Gastrocnemius medialis (tissue), 4 donors: ENCODE data around the gene BMERB1. TPM values are rescaled to one million over a fixed set of nuclear protein-coding genes. Genes with fewer than 3 reads are reported as not detected.

Experiments used
- ATAC-seq, 2 donors: fragments of 150-250 bp; one replicate each; pipeline ENCODE4 v1.9.1; 2016
- DNase-seq, 2 donors: peaks; one replicate each; pipeline ENCODE4 v3.0.0-alpha.2; 2019
- H3K27ac ChIP-seq, 4 donors: fragments of 200-600 bp; sonication (generic); 1 replicate in 1 of 4; 2 replicates in 3 of 4; pipeline ENCODE4 v1.5.1; 2016 to 2018; ENCODE audit warnings: mild to moderate bottlenecking in 2 of 4, moderate library complexity in 1 of 4
- H3K27me3 ChIP-seq, 3 donors: fragments of 200-600 bp; sonication (generic) in 2 of 3; 1 replicate in 1 of 3; 2 replicates in 2 of 3; pipeline versions ENCODE4 v1.5.1 to v1.6.0; 2016 to 2019; ENCODE audit warnings: mild to moderate bottlenecking in 1 of 3, moderate library complexity in 1 of 3
- H3K36me3 ChIP-seq, 2 donors: fragments of 200-600 bp; sonication (generic) in 1 of 2; one replicate each; pipeline ENCODE4 v1.5.1; 2017 to 2018
- H3K4me1 ChIP-seq, 2 donors: fragments of 200-600 bp; sonication (generic) in 1 of 2; one replicate each; pipeline ENCODE4 v1.5.1; 2016 to 2017; ENCODE audit warnings: mild to moderate bottlenecking in 2 of 2
- H3K4me3 ChIP-seq, 4 donors: fragments of 200-600 bp; sonication (generic) in 3 of 4; 1 replicate in 1 of 4; 2 replicates in 3 of 4; pipeline ENCODE4 v1.5.1; 2016 to 2019; ENCODE audit warnings: mild to moderate bottlenecking in 2 of 4
- H3K9me3 ChIP-seq, 3 donors: fragments of 200-600 bp; sonication (generic) in 2 of 3; 1 replicate in 1 of 3; 2 replicates in 2 of 3; pipeline ENCODE4 v1.5.1; 2016 to 2019
- POLR2A ChIP-seq, 2 donors: fragments of 450-650 bp; IDR thresholded peaks; one replicate each; pipeline ENCODE4 v1.6.1; 2017; ENCODE audit warnings: antibody characterized with exemption in 2 of 2, mild to moderate bottlenecking in 2 of 2, moderate library complexity in 2 of 2
- in situ Hi-C, 4 donors: fragments of 200-750 bp; cut with MboI; loops; one replicate each; pipeline versions ENCODE4 v1.15.0 to v1.8.0; 2017; ENCODE audit warnings: low sequenced_read_pairs in 4 of 4
- intact Hi-C: fragments of 100-400 bp; cut with DNase I; formaldehyde crosslinking; loops from one replicate; pipeline ENCODE4 v1.15.1; 2023; ENCODE audit warnings: low total_unique reads
- total RNA-seq, 4 donors: library from RNA; depleted of rRNA; stranded (reverse); fragments of >200 nt; gene quantifications; one replicate each; pipeline versions ENCODE4 v1.1.0 to v1.2.3, GENCODE V29; 2016
- TF ChIP-seq, protein P1 (sequence below), 5 experiments: fragments of 450-650 bp in 3 of 5; fragments of 200-600 bp in 2 of 5; sonication (generic) in 2 of 5; IDR thresholded peaks in 4 of 5; conservative IDR thresholded peaks in 1 of 5; 1 replicate in 4 of 5; 2 replicates in 1 of 5; pipeline ENCODE4 v1.5.1; 2016 to 2019; ENCODE audit warnings: antibody characterized with exemption in 5 of 5, mild to moderate bottlenecking in 3 of 5, moderate library complexity in 3 of 5

The BMERB1 gene
- total RNA-seq, 4 donors from 2014 or later: 112 to 392 (median 237) TPM

DNA sequence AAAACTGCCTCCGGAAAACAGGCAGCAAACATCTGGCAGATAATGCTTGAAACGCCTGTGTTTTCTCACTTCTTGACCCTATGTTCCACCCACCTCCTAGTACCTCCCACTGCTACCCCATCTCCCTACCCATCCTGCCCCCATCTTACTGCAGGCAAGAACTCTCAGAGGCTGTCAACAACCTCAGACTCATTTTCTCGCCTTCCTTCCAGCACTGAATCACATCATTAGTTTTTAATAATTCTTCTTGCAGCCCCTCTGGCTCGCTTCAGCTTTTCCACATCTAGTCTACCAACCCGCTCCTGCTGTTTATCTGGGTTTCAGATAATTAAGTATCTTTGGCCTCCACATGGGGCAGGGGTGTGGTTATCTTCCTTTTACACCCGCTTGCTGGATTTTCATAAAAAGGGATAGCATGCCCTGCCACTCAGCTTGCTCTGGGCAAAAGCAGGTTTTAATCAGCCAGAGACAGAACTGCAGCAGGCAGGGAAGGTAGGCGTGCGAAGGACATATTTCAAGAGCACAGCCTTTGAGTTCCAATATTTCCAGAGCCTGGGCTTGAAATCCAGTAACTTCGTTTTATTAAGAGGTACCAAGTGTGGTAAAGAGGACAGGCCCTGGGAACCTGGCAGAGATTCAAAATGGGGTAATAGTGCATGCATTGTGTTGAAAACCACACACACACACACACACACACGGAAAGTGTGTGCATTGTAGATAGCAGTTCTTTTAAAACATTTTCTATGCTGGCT lies 87.5 kb downstream of the BMERB1 start:
- ATAC-seq (no peak), DNase-seq (no peak)
- peak overlapping the region in 2 of 4 donors; percentile 20 to 51 for H3K27ac ChIP-seq
- TF ChIP-seq, protein P1, sequence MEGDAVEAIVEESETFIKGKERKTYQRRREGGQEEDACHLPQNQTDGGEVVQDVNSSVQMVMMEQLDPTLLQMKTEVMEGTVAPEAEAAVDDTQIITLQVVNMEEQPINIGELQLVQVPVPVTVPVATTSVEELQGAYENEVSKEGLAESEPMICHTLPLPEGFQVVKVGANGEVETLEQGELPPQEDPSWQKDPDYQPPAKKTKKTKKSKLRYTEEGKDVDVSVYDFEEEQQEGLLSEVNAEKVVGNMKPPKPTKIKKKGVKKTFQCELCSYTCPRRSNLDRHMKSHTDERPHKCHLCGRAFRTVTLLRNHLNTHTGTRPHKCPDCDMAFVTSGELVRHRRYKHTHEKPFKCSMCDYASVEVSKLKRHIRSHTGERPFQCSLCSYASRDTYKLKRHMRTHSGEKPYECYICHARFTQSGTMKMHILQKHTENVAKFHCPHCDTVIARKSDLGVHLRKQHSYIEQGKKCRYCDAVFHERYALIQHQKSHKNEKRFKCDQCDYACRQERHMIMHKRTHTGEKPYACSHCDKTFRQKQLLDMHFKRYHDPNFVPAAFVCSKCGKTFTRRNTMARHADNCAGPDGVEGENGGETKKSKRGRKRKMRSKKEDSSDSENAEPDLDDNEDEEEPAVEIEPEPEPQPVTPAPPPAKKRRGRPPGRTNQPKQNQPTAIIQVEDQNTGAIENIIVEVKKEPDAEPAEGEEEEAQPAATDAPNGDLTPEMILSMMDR (IDR thresholded peaks at IDR 0.05 in 4 of 5, conservative IDR thresholded peaks at IDR 0.05 in 1 of 5): no peak
- no peak for TF ChIP-seq POLR2A (IDR thresholded peaks at IDR 0.05)
- no peak overlapping the region for H3K4me3 ChIP-seq
- H3K4me1 ChIP-seq: peaks cover 38 to 44% of the 10 kb centered on the region in 2 donors
- intact Hi-C loops (loop anchor here (2.0 to 5.0 kb wide), 2 partner anchors 85 to 130 kb away; partner anchors contain the start of gene NDE1), in situ Hi-C loops (no loop called here)
- no peaks in the 10 kb centered on the region for H3K36me3 ChIP-seq
- no peaks in the 10 kb centered on the region for H3K27me3 ChIP-seq
- no peaks in the 10 kb centered on the region for H3K9me3 ChIP-seq

DNA sequence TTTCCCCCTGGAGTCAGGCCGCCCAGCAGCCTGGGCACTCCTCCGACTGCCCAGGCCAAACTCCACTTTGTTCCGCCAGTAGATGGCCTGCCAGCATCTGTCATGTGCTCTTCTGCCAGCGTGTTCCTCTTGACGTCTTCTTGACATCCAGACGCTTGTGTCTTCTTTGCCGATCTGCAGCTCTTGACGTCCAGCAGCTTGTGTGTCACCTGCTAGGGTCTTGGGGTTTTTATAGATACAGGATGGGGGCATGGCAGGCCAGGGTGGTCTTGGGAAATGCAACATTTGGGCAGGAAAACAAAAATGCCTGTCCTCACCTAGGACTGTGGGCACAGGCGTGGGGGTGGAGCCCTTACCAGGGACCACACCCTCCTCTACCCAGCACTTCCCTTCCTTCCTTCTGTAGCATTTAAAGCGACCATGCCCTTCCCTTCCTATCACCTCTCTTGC lies 88.7 kb downstream of the BMERB1 start:
- TF ChIP-seq, protein P1 (IDR thresholded peaks at IDR 0.05 in 4 of 5, conservative IDR thresholded peaks at IDR 0.05 in 1 of 5): peak in 1 of 5 experiments; percentile 16
- TF ChIP-seq POLR2A (IDR thresholded peaks at IDR 0.05): no peak
- Histone ChIP-seq H3K4me3 (no peak overlapping the region), H3K27ac (peak overlapping the region; percentile 52 to 73 (median 67)), H3K4me1 (peaks cover 32 to 37% of the 10 kb centered on the region in 2 donors), H3K36me3 (no peaks in the 10 kb centered on the region), H3K9me3 (no peaks in the 10 kb centered on the region), H3K27me3 (no peaks in the 10 kb centered on the region)
- in situ Hi-C loops (no loop called here), intact Hi-C loops (loop anchor here (2.0 to 5.0 kb wide), 2 partner anchors 84 to 129 kb away; partner anchors contain the start of gene NDE1)
- ATAC-seq (peak; percentile 76), DNase-seq (peak; percentile 70 to 79)

DNA sequence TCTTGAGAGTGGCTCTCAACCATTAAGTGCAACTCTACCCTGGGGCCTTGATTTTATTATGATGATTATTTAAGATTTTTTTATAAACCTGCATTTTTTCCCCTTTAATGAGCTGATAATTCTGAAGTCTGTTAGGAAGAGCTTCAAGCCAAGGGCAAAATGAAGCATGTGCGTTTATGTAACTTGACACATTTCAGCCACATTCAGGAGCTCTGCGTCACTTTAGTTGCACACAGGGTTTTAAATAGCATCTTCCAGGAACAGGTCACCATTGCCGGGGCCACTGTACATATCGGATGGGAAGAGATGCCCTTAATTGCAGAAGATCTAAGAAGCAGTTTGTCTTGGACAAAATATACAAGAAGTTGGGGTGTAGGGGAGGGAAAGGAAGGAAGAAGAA lies 89.6 kb downstream of the BMERB1 start:
- peak; percentile 86 to 88 for ATAC-seq
- TF ChIP-seq POLR2A (IDR thresholded peaks at IDR 0.05): no peak
- TF ChIP-seq, protein P1 (IDR thresholded peaks at IDR 0.05 in 4 of 5, conservative IDR thresholded peaks at IDR 0.05 in 1 of 5): no peak
- DNase-seq: peak; percentile 45 to 63
- Histone ChIP-seq H3K4me1 (peaks cover 24 to 29% of the 10 kb centered on the region in 2 donors), H3K27me3 (no peaks in the 10 kb centered on the region), H3K27ac (peak overlapping the region; percentile 52 to 73 (median 67)), H3K4me3 (no peak overlapping the region), H3K36me3 (no peaks in the 10 kb centered on the region), H3K9me3 (no peaks in the 10 kb centered on the region)
- intact Hi-C loops: loop anchor here (2.0 to 5.0 kb wide), 2 partner anchors 83 to 128 kb away; partner anchors contain the start of gene NDE1
- in situ Hi-C loops: no loop called here

DNA sequence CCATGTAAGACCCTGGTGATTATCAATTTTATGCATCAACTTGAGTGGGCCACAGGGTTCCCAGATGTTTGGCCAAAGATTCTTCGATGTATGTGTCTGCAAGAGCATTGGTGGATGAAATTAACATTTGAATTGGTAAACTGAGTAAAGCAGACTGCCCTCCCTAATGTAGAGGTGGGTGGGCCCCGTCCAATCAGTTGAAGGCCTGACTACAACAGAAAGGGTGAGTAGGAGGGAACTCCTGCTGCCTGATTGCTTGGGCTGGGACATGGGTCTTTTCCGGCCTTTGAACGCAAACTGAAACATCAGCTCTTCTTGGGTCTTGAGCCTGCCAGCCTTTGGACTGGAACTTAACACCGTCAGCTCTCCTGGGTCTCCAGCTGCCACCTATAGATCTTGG lies 90.6 kb downstream of the BMERB1 start:
- Histone ChIP-seq H3K4me1 (peaks cover 18 to 25% of the 10 kb centered on the region in 2 donors), H3K9me3 (no peaks in the 10 kb centered on the region), H3K36me3 (no peaks in the 10 kb centered on the region), H3K27me3 (no peaks in the 10 kb centered on the region), H3K27ac (no peak overlapping the region), H3K4me3 (no peak overlapping the region)
- TF ChIP-seq POLR2A (IDR thresholded peaks at IDR 0.05): no peak
- TF ChIP-seq, protein P1 (IDR thresholded peaks at IDR 0.05 in 4 of 5, conservative IDR thresholded peaks at IDR 0.05 in 1 of 5): no peak
- intact Hi-C loops: loop anchor here (5.0 kb wide), 1 partner anchor 127 kb away; the partner anchor contains the start of gene NDE1
- no peak for DNase-seq
- no peak for ATAC-seq
- in situ Hi-C loops: no loop called here
